DMS79 treated with DMSO at 0.1 percent for 48 hours (cell line): ENCODE data around the gene RAB9B.

Experiments used
- DNase-seq: peaks from one replicate; lab custom pipeline; 2025; lab: John Stamatoyannopoulos, UW

RAB9B gene

GRCh38 chrX:103811858-103812257 is 20.2 kb downstream of the RAB9B start:
- no peak for DNase-seq

DNA sequence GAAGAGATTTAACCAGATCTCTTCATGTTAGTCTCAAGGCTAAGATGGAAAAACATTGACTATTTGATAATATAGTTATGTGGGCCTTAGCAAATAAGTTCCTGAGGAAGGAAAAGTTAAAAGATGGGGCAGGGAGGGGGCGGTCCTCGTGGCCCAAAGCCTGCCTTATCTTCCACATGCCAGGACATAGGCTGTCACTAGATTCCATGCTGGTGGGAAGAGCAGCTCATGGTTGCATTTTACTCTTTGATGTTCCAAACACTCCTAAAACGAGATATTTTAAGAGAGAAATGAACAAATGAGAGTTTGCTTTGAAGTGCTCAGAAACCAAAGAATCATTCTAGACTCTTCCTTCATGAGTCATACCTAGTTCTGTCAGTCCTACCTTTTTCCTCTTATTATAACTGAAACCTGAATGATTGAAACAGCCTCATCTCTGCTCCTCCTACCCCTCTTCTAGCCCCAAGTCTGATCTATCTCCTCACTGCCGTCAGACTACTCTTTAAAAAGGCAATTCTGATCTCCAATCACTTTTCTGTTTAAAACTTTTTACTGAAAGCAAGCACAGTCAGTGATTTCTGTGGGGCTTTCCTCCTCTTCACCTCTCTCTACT is 25.1 kb downstream of the RAB9B start:
- no peak for DNase-seq

DNA sequence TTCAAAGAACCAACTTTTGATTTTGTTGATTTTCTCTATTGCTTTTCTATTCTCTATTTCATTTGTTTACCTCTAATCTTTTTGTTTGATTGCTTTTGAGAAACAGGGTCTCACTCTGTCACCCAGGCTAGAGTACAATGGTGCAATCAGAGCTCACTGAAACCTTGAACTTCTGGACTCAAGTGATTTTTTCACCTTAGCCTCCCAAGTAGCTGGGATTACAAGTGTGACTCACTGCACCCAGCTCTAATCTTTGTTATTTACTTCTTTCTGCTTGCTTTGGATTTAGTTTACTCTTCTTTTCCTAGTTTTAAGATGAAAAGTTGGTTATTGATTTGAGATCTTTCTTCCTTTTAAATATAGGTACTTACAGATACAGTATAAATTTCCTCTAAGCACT is 26.2 kb downstream of the RAB9B start:
- no peak for DNase-seq

GRCh38 chrX:103800318-103800717 is 31.7 kb downstream of the RAB9B start:
- no peak for DNase-seq

GRCh38 chrX:103797691-103798090 is 34.4 kb downstream of the RAB9B start:
- DNase-seq, result no peak

- no peak for DNase-seq
Measured at GRCh38 chrX:103794119-103794518, 37.9 kb downstream of the RAB9B start.

DNA sequence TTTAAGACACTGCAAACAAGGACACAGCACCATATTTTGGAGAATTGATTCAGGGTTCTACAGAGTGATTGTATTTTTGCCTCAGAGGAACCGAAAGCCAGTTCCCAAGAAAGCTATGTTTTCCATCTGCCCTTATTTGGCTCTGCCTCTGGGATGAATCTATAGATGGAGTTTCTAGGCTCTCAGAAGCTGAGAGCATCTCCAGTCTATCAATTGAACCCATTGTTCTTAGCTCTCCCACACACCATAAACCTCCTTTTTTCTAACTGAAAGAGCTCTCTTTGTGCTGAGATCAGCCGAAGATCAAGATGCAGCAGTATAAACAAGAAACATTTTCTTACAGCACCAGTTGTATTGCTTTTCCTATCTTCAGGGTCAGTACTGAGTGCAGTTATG is 38.5 kb downstream of the RAB9B start:
- no peak for DNase-seq

- DNase-seq, result no peak
Measured at GRCh38 chrX:103792916-103793544, 39.0 kb downstream of the RAB9B start.

GRCh38 chrX:103791826-103792485 is 40.1 kb downstream of the RAB9B start:
- no peak for DNase-seq

- DNase-seq, result no peak
Measured at GRCh38 chrX:103791228-103791627, 40.8 kb downstream of the RAB9B start.

GRCh38 chrX:103789004-103789403 is 43.1 kb downstream of the RAB9B start:
- no peak for DNase-seq

- peak; percentile 1 for DNase-seq
Measured at GRCh38 chrX:103783971-103784370, 48.1 kb downstream of the RAB9B start.

GRCh38 chrX:103783196-103783595 is 48.9 kb downstream of the RAB9B start:
- DNase-seq, result no peak

- DNase-seq, result no peak
Measured at GRCh38 chrX:103782640-103783039, 49.4 kb downstream of the RAB9B start.

GRCh38 chrX:103781706-103782105 is 50.4 kb downstream of the RAB9B start:
- no peak for DNase-seq

DNA sequence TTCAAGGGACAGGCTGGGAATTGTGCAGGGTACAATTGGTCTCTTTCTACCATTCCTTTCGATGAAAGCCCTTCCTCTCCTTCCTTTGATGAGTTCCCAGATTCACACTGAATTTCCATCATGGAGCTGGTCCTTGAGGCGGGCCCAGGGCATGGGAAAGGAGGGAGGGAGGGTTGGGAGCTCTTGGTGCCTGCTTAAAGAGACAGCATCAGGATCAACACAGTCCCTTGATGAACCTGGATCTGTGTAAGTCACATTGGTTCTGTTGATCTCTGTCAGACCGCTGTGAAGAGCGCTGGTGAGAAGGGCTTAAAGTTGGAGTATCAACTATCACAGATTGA is 51.0 kb downstream of the RAB9B start:
- DNase-seq, result no peak

DNA sequence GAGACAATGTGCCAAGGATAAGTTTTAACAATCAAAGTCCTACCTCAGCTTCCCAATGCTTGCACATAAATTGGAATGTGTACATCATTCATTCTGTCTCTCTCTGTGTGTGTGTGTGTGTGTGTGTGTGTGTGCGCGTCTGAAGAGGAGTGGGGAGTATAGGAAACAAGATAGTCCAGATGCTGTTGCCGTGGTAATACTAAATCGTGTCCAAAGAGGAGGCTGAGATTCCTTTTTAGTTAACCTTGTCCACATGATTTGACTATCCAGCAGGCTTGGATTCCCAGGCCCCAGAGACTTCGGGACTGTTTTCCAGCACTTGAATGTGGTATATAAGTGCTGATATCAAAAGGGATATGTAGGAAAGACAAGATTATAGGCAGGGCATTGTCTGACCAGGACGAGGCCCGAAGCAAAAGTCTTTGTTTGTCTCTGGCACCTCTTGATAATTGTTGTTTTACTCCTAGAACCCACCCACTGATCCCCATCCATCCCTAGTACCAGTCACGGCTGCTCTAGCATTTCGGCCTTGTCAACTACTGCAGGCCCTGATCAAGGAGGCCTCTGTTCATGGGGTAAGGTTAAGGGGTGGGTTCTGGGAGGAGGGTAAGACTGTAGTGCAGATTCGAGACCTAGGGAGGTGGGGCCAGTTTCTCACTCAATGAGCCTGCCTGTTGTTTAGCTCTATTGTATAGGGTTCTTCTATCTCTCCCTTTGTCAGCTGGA is 51.6 kb downstream of the RAB9B start:
- DNase-seq, result no peak

DNA sequence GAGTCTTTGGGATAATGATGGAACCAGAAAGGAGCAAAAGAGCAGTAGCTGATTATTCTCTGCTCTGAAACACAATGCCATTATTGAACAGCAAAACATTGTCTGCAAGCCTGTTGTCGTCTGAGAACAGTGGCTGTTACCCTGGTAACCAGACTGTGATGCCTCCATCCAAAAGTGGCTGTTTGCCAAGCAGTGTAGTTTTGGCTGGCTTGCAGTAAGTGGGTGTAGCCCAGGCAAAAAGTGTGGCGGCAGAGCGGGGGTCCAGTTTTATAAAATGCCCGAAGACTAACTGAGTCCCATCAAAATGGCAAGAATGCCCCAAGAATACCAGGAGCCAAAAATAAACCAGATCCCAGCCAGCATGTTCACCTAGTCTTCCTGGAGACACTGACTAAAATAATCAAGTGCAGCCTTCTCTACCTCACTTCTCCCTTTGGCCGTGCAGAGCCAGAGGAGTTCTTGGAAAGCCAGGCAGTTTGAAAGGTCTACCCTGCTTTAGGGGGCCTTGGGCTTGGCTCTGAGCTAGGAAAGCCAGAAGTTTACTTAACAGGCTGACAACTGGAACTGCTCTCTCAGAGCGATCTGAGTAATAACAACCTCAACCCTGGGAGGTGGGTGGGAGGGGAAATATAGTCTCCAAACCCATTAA is 52.8 kb downstream of the RAB9B start:
- DNase-seq, result peak; percentile 51

DNA sequence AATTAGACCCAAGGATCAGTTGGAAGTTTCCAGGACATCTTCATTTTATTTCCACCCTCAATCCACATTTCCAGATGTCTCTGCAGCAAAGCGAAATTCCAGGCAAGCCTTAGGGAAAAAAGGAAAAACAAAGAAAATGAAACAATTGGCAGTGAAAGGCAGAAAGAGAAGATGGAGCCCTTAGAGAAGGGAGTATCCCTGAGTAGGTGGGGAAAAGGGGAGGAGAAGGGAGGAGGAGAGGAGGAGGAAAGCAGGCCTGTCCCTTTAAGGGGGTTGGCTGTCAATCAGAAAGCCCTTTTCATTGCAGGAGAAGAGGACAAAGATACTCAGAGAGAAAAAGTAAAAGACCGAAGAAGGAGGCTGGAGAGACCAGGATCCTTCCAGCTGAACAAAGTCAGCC is 55.5 kb downstream of the RAB9B start, which contains the start of gene PLP1:
TSS of gene PLP1 (plus strand) at position 295 of the 400 bp plus-strand sequence. CDS start 156 bp downstream, outside the sequence.
- no peak for DNase-seq

DNA sequence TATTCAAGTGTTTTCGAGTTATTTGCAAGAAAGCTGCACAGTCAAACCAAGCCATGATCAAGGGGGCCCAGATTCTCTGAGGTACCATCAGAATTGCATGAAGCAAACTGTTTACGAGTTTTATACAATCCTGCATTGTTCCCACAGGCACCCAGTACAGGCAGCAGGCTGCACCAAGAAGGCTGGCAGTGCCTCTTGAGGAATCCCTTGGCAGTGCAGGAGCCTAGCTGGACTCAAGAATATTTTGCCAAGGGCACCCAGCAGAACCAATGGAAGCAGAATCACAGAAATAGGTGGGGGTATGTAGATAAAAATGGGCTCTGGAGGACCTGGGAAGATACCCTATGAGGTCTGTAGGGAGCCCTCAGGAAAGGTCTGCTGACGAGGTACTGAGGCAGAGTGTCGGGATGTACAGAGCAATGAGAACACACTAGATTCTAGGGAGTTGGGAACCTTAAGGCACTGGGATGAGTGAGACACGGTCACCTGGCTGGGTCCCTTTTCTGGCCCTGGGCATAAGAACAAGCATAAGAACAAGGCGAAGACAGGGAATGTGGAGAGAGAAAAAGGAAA is 57.9 kb downstream of the RAB9B start:
- DNase-seq, result peak; percentile 33

- DNase-seq, result no peak
Measured at GRCh38 chrX:103773445-103773844, 58.6 kb downstream of the RAB9B start.
